GM23338 (cell line): Measurements from ENCODE around the gene CTBP2. TPM values are rescaled to one million over a fixed set of nuclear protein-coding genes. Genes with fewer than 3 reads are reported as not detected.
A peak's percentile ranks its signal among the peaks of the same experiment; 100 is the strongest.

Experiments
- ATAC-seq: fragments of 200-7000 bp; cut with Tn5 transposase; 3 replicates; pipeline ENCODE4 v1.9.1; 2020
- DNase-seq: peaks from one replicate; pipeline ENCODE4 v3.0.0-alpha.2; 2015; ENCODE audit warnings: low spot score
- H2AFZ ChIP-seq: fragments of 200-600 bp; sonication (generic); 2 replicates; pipeline ENCODE4 v1.8.0; 2016; ENCODE audit warnings: antibody characterized with exemption, mild to moderate bottlenecking, moderate library complexity
- H3F3A ChIP-seq: fragments of 200-600 bp; sonication (generic); replicated peaks from 2 replicates; pipeline ENCODE4 v1.8.0; 2017; ENCODE audit warnings: antibody characterized with exemption, mixed run types, low read depth
- H3K27ac ChIP-seq: fragments of 200-600 bp; sonication (generic); 2 replicates; pipeline ENCODE4 v1.6.1; 2016; ENCODE audit warnings: low read depth
- H3K27me3 ChIP-seq: fragments of 200-600 bp; sonication (generic); 2 replicates; pipeline ENCODE4 v1.8.0; 2016; ENCODE audit warnings: mild to moderate bottlenecking, mixed run types, moderate library complexity; ENCODE audit not compliant: insufficient read depth
- H3K36me3 ChIP-seq: fragments of 200-600 bp; sonication (generic); 2 replicates; pipeline ENCODE4 v1.8.0; 2016; ENCODE audit warnings: mild to moderate bottlenecking; ENCODE audit not compliant: insufficient read depth
- H3K4me1 ChIP-seq: fragments of 200-600 bp; sonication (generic); 2 replicates; pipeline ENCODE4 v1.8.0; 2016; ENCODE audit warnings: mild to moderate bottlenecking, moderate library complexity; ENCODE audit not compliant: insufficient read depth
- H3K4me2 ChIP-seq: fragments of 200-600 bp; sonication (generic); 2 replicates; pipeline ENCODE4 v1.7.1; 2017; ENCODE audit warnings: mixed run types
- H3K4me3 ChIP-seq: fragments of 200-600 bp; sonication (generic); 2 replicates; pipeline ENCODE4 v1.6.1; 2016; ENCODE audit warnings: mixed run types
- H3K79me2 ChIP-seq: fragments of 200-600 bp; sonication (generic); replicated peaks from 2 replicates; pipeline ENCODE4 v1.8.0; 2017; ENCODE audit warnings: mild to moderate bottlenecking; ENCODE audit not compliant: insufficient read depth
- H3K9me2 ChIP-seq: fragments of 200-600 bp; sonication (generic); 2 replicates; pipeline ENCODE4 v1.8.0; 2017; ENCODE audit not compliant: insufficient read depth
- H4K20me1 ChIP-seq: fragments of 200-600 bp; sonication (generic); replicated peaks from 2 replicates; pipeline ENCODE4 v1.8.0; 2017; ENCODE audit warnings: mild to moderate bottlenecking; ENCODE audit not compliant: insufficient read depth
- H3K27ac Mint-ChIP-seq: 2 replicates; pipeline ENCODE4 v1.8.0; 2020; ENCODE audit warnings: inconsistent platforms, mild to moderate bottlenecking, moderate library complexity, mixed read lengths
- H3K27me3 Mint-ChIP-seq: 3 replicates; pipeline ENCODE4 v1.8.0; 2022; ENCODE audit warnings: low read depth, mild to moderate bottlenecking, moderate library complexity, mixed read lengths, inconsistent platforms; ENCODE audit not compliant: insufficient read depth, poor library complexity
- H3K36me3 Mint-ChIP-seq: 3 replicates; pipeline ENCODE4 v1.8.0; 2021; ENCODE audit warnings: low read depth, mild to moderate bottlenecking, inconsistent platforms, moderate library complexity, mixed read lengths
- H3K4me1 Mint-ChIP-seq: 3 replicates; pipeline ENCODE4 v1.8.0; 2020; ENCODE audit warnings: mild to moderate bottlenecking, inconsistent platforms, mixed read lengths
- H3K4me3 Mint-ChIP-seq: 3 replicates; pipeline ENCODE4 v1.8.0; 2021; ENCODE audit warnings: moderate library complexity, mild to moderate bottlenecking, inconsistent platforms, mixed read lengths
- H3K9me3 Mint-ChIP-seq: 3 replicates; pipeline ENCODE4 v1.8.0; 2020; ENCODE audit warnings: moderate library complexity, mild to moderate bottlenecking, inconsistent platforms, mixed read lengths
- CREB1 ChIP-seq: fragments of 250-450 bp; sonication (Bioruptor Pico); IDR thresholded peaks from 2 replicates; pipeline ENCODE4 v1.5.0; 2020; ENCODE audit warnings: low read depth, mild to moderate bottlenecking, moderate library complexity
- ETS1 ChIP-seq: IDR thresholded peaks from 2 replicates; pipeline ENCODE4 v1.6.1; 2016; ENCODE audit warnings: antibody characterized with exemption
- STAT1 ChIP-seq: IDR thresholded peaks from one replicate; pipeline ENCODE4 v1.6.1; 2016; ENCODE audit warnings: antibody characterized with exemption; ENCODE audit not compliant: unreplicated experiment
- ZNF114 ChIP-seq: fragments of 250-450 bp; sonication (Bioruptor Pico); IDR thresholded peaks from 2 replicates; pipeline ENCODE4 v1.5.0; 2020; ENCODE audit warnings: mild to moderate bottlenecking, moderate library complexity
- ZNF331 ChIP-seq: fragments of 250-450 bp; sonication (Bioruptor Pico); IDR thresholded peaks from 2 replicates; pipeline ENCODE4 v1.5.0; 2020; ENCODE audit warnings: low read depth, mild to moderate bottlenecking, moderate library complexity
- ZNF462 ChIP-seq: fragments of 250-450 bp; sonication (Bioruptor Pico); IDR thresholded peaks from 2 replicates; pipeline ENCODE4 v1.5.0; 2020; ENCODE audit warnings: mild to moderate bottlenecking, moderate library complexity
- polyA plus RNA-seq: library from polyadenylated mRNA; unstranded; fragments of >200 nt; fragmentation: Nextera tagmentation; extraction: Ambion mirVana; gene quantifications from 2 replicates; pipeline ENCODE4 v1.2.1, GENCODE V29; 2016
- total RNA-seq: library from RNA; depleted of rRNA; stranded (reverse); fragments of >200 nt; shearing (Covaris generic); gene quantifications from 2 replicates; pipeline ENCODE4 v1.2.3, GENCODE V29; 2014
- TF ChIP-seq, protein P1 (sequence below), 2 experiments: fragments of 200-600 bp in 1 of 2; sonication (generic) in 1 of 2; conservative IDR thresholded peaks; 2 replicates each; pipeline versions ENCODE4 v1.5.1 to v1.6.1; 2016 to 2017; ENCODE audit warnings: antibody characterized with exemption in 2 of 2, low read depth in 2 of 2, mild to moderate bottlenecking in 2 of 2, moderate library complexity in 1 of 2

The CTBP2 gene
- total and polyA plus RNA-seq, 2 experiments from 2014 or later, result 133 to 265 TPM

DNA sequence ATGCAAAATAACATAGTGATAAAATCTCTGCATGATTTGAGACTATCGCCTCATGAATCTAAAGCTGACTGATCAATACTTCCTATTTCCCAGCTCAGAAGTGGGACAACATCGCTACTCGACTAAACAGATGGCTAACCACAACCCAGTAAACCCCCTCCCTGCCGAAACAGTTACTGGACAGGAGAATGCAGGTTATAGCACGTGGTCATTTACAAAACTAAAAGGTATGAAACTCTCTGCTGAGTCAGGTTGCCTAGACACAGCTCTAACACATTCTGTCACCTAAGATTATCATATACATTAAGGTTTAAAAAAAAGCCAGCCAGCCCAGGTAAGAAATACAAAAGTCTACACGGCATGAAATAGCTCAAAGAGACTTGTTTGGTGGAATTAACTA, 64.0 kb downstream of the CTBP2 start:
- H3K4me1 Mint-ChIP-seq, result peaks cover 90% of the 10 kb centered on the region
- TF ChIP-seq ZNF462 (CRISPR knock-in tag) (no peak), ZNF331 (no peak), ZNF114 (CRISPR knock-in tag) (no peak), ETS1 (no peak), CREB1 (CRISPR knock-in tag) (no peak), STAT1 (no peak)
- TF ChIP-seq, protein P1, sequence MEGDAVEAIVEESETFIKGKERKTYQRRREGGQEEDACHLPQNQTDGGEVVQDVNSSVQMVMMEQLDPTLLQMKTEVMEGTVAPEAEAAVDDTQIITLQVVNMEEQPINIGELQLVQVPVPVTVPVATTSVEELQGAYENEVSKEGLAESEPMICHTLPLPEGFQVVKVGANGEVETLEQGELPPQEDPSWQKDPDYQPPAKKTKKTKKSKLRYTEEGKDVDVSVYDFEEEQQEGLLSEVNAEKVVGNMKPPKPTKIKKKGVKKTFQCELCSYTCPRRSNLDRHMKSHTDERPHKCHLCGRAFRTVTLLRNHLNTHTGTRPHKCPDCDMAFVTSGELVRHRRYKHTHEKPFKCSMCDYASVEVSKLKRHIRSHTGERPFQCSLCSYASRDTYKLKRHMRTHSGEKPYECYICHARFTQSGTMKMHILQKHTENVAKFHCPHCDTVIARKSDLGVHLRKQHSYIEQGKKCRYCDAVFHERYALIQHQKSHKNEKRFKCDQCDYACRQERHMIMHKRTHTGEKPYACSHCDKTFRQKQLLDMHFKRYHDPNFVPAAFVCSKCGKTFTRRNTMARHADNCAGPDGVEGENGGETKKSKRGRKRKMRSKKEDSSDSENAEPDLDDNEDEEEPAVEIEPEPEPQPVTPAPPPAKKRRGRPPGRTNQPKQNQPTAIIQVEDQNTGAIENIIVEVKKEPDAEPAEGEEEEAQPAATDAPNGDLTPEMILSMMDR (conservative IDR thresholded peaks at IDR 0.05; ENCODE audit: low read depth in 2 of 2), result no peak
- H3K4me2 ChIP-seq, result no peak overlapping the region
- H3K36me3 Mint-ChIP-seq, result peaks cover 62% of the 10 kb centered on the region
- H3K9me2 ChIP-seq, result no peaks in the 10 kb centered on the region
- no peaks in the 10 kb centered on the region for H3K9me3 Mint-ChIP-seq
- no peak overlapping the region for H3K4me3 Mint-ChIP-seq
- peak overlapping the region; percentile 77; the same call in 1 of the 2 replicates for H3K27ac Mint-ChIP-seq
- ATAC-seq (no peak), DNase-seq (no peak)
- H3F3A ChIP-seq, result no peaks in the 10 kb centered on the region
- no peak overlapping the region for H2AFZ ChIP-seq
- peaks cover 23% of the 10 kb centered on the region for H3K27me3 Mint-ChIP-seq
- H4K20me1 ChIP-seq, result peaks cover 92% of the 10 kb centered on the region
- no peaks in the 10 kb centered on the region for H3K27me3 ChIP-seq
- H3K79me2 ChIP-seq, result peaks cover 100% of the 10 kb centered on the region
- H3K4me1 ChIP-seq, result peaks cover 70% of the 10 kb centered on the region
- H3K4me3 ChIP-seq, result no peak overlapping the region
- H3K27ac ChIP-seq, result no peak overlapping the region
- H3K36me3 ChIP-seq, result 0 out of 2 replicates have a peak, but pooled peaks cover 5% of the 10 kb centered on the region
